ENCODE data around the gene PDLIM5.
"Not testable (repeated sequence)": the region's sequence is repeated elsewhere in the genome, so short reads cannot be mapped to it uniquely, and the experiment has no call there.

PDLIM5 gene

DNA sequence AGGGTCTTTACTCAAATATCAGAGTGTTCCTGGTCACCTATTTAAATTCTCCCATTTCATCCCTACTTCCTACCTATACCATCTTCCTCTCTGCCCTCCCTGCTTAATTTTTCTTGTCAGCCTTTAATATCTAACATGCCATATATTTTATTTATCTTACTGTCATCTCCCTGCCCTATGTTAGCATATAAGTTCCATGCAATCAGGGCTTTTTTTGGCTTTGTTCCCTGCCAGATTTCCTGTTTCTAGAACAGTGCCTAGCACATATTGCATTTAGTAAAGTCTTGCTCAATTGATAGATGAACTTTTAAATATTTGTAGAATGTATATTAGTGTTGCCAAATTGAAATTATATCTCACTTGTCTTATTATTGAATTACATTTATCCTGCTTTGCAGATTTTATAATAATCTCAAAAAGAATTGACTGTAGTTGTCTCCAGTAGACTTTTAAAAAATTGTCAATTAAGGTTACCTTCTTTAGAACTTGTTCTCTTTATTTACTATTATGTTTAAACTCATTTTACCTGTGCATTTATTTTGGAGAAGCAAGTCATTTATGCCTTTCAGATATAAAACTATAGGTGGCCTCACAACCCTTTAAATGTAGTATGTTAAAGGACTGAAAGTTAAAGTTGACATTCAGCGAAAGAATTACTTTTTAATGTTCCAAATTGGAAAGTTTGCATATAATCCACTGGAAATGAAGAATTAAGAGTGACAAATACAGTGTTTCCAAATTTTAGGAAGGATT, 197.8 kb downstream of the PDLIM5 start:
- Histone ChIP-seq H3K36me3 (ENCODE audit: control insufficient read depth, insufficient read depth, low read length) (no peaks in the 10 kb centered on the region), H3K4me1 (ENCODE audit: control insufficient read depth, insufficient read depth, low read length) (no peaks in the 10 kb centered on the region), H3K27ac (ENCODE audit: low read depth, low read length) (no peak overlapping the region), H3K9ac (ENCODE audit: low read length) (no peak overlapping the region), H3K4me3 (ENCODE audit: low read length) (no peak overlapping the region), H3K27me3 (ENCODE audit: control insufficient read depth, insufficient read depth, low read length) (no peaks in the 10 kb centered on the region)

GRCh38 chr4:94650134-94650495, 198.4 kb downstream of the PDLIM5 start:
- Histone ChIP-seq H3K36me3 (ENCODE audit: control insufficient read depth, insufficient read depth, low read length) (no peaks in the 10 kb centered on the region), H3K4me1 (ENCODE audit: control insufficient read depth, insufficient read depth, low read length) (no peaks in the 10 kb centered on the region), H3K4me3 (ENCODE audit: low read length) (no peak overlapping the region), H3K9ac (ENCODE audit: low read length) (no peak overlapping the region), H3K27me3 (ENCODE audit: control insufficient read depth, insufficient read depth, low read length) (no peaks in the 10 kb centered on the region), H3K27ac (ENCODE audit: low read depth, low read length) (no peak overlapping the region)

GRCh38 chr4:94650690-94651089, 198.9 kb downstream of the PDLIM5 start:
- H3K9ac ChIP-seq (ENCODE audit: low read length) = no peak overlapping the region
- H3K4me1 ChIP-seq (ENCODE audit: control insufficient read depth, insufficient read depth, low read length) = no peaks in the 10 kb centered on the region
- H3K27ac ChIP-seq (ENCODE audit: low read depth, low read length) = no peak overlapping the region
- no peak overlapping the region for H3K4me3 ChIP-seq (ENCODE audit: low read length)
- no peaks in the 10 kb centered on the region for H3K27me3 ChIP-seq (ENCODE audit: control insufficient read depth, insufficient read depth, low read length)
- no peaks in the 10 kb centered on the region for H3K36me3 ChIP-seq (ENCODE audit: control insufficient read depth, insufficient read depth, low read length)

- H3K36me3 ChIP-seq (ENCODE audit: control insufficient read depth, insufficient read depth, low read length) = no peaks in the 10 kb centered on the region
Observed at GRCh38 chr4:94653095-94653649, 201.4 kb downstream of the PDLIM5 start.

GRCh38 chr4:94653984-94654609, 202.4 kb downstream of the PDLIM5 start:
- Histone ChIP-seq H3K27ac (ENCODE audit: low read depth, low read length) (no peak overlapping the region), H3K4me3 (ENCODE audit: low read length) (no peak overlapping the region), H3K36me3 (ENCODE audit: control insufficient read depth, insufficient read depth, low read length) (no peaks in the 10 kb centered on the region), H3K27me3 (ENCODE audit: control insufficient read depth, insufficient read depth, low read length) (no peaks in the 10 kb centered on the region), H3K4me1 (ENCODE audit: control insufficient read depth, insufficient read depth, low read length) (no peaks in the 10 kb centered on the region), H3K9ac (ENCODE audit: low read length) (no peak overlapping the region)

More at GRCh38 chr4:94653095-94653649, 201.4 kb downstream of the PDLIM5 start:
- Histone ChIP-seq H3K9ac (ENCODE audit: low read length) (no peak overlapping the region), H3K4me1 (ENCODE audit: control insufficient read depth, insufficient read depth, low read length) (no peaks in the 10 kb centered on the region), H3K4me3 (ENCODE audit: low read length) (no peak overlapping the region), H3K27me3 (ENCODE audit: control insufficient read depth, insufficient read depth, low read length) (no peaks in the 10 kb centered on the region), H3K27ac (ENCODE audit: low read depth, low read length) (no peak overlapping the region)

- no peaks in the 10 kb centered on the region for H3K27me3 ChIP-seq (ENCODE audit: control insufficient read depth, insufficient read depth, low read length)
- H3K27ac ChIP-seq (ENCODE audit: low read depth, low read length) = no peak overlapping the region
Observed at GRCh38 chr4:94654714-94655113, 203.0 kb downstream of the PDLIM5 start.

DNA sequence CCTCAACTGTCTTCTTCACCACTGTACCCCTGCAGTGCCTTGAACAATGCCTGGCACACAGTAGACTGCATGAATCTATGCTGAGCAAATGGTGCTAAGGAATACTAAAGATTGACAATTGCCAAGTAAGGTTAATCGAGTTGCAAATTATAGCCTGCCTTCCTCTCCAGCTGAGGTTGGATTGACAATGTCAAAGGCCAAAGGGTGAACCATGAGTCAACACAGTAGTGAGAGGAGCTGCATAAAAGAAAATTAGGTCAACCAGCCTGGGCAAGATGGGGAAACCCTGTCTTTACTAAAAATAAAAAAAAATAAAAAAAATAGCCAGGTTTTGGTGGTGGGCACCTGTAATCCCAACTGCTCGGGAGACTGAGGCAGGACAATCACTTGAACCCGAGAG, 208.9 kb downstream of the PDLIM5 start:
- Histone ChIP-seq H3K27ac (ENCODE audit: low read depth, low read length) (no peak overlapping the region), H3K4me1 (ENCODE audit: control insufficient read depth, insufficient read depth, low read length) (no peaks in the 10 kb centered on the region), H3K9ac (ENCODE audit: low read length) (no peak overlapping the region), H3K4me3 (ENCODE audit: low read length) (no peak overlapping the region), H3K27me3 (ENCODE audit: control insufficient read depth, insufficient read depth, low read length) (no peaks in the 10 kb centered on the region), H3K36me3 (ENCODE audit: control insufficient read depth, insufficient read depth, low read length) (peaks cover 3% of the 10 kb centered on the region)

More at GRCh38 chr4:94654714-94655113, 203.0 kb downstream of the PDLIM5 start:
- Histone ChIP-seq H3K4me1 (ENCODE audit: control insufficient read depth, insufficient read depth, low read length) (no peaks in the 10 kb centered on the region), H3K4me3 (ENCODE audit: low read length) (no peak overlapping the region), H3K36me3 (ENCODE audit: control insufficient read depth, insufficient read depth, low read length) (no peaks in the 10 kb centered on the region), H3K9ac (ENCODE audit: low read length) (no peak overlapping the region)

GRCh38 chr4:94665021-94665420, 213.3 kb downstream of the PDLIM5 start:
- H3K27ac ChIP-seq (ENCODE audit: low read depth, low read length); H3K4me1 ChIP-seq (ENCODE audit: control insufficient read depth, insufficient read depth, low read length); H3K9ac ChIP-seq (ENCODE audit: low read length); H3K4me3 ChIP-seq (ENCODE audit: low read length); H3K27me3 ChIP-seq (ENCODE audit: control insufficient read depth, insufficient read depth, low read length); H3K36me3 ChIP-seq (ENCODE audit: control insufficient read depth, insufficient read depth, low read length): not testable (repeated sequence)

DNA sequence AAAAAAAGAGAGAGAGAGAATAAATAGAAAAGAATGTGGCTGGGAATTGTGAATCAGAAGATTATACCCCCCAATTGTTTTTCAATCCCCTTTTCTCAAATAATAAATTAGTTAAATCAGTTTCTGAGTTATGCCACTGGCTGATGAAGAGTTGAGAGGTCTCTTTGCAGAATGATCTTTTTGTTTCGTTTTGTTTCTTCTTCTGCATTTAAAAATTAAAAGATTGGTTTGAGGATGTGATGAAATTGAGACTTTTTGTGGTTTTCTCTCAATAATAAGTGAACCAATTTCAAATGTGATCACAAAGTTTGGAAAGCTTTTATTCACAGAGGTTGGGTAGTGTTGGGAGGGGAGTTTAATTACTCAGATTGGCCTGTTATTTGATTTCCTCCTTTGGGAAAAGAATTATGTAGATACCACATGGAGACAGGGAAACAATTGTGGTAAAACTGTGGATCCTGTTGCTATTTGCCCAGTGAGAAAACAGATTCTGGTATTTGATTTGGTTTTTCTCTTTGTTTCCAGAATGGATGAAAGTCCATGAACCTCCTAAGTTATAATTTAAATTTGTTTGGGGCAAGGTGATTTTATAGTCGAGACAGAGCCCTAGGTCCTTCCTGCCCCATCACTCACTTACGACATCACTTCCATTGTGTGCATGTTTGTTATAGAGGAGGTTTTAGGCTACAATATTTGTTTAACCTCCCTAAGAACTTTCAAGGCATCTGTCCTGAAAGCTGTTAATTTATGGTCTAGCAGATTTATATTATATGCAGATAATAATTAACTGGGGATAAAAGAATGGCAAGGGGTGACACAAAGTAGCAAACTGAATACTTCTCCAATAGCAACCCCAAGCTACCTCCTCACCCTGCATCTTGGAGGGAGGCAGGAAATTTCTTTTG, 214.0 kb downstream of the PDLIM5 start:
- H3K4me3 ChIP-seq (ENCODE audit: low read length) = no peak overlapping the region
- H3K36me3 ChIP-seq (ENCODE audit: control insufficient read depth, insufficient read depth, low read length) = peaks cover 3% of the 10 kb centered on the region

DNA sequence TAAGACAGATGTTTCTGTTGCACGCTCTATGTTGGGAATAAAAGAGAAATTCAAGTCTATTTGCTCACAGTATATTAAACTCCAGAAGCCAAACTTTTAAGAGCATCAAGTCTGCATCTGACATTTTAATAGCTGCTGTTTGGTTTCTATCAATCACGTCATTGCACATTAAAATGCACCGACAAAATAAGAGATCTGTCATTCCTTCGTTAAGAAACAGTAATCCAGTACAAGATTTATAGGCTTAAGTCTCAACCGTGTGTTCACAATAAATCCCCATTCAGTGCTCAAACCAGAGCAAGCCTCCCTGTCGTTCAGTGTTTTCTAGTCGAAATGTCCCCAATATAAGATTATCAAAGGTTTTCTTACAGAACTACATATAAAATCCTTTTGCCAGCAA, 217.0 kb downstream of the PDLIM5 start:
- H3K27me3 ChIP-seq (ENCODE audit: control insufficient read depth, insufficient read depth, low read length) = no peaks in the 10 kb centered on the region
- H3K4me1 ChIP-seq (ENCODE audit: control insufficient read depth, insufficient read depth, low read length) = no peaks in the 10 kb centered on the region
- no peak overlapping the region for H3K27ac ChIP-seq (ENCODE audit: low read depth, low read length)
- peaks cover 1% of the 10 kb centered on the region for H3K36me3 ChIP-seq (ENCODE audit: control insufficient read depth, insufficient read depth, low read length)
- no peak overlapping the region for H3K9ac ChIP-seq (ENCODE audit: low read length)
- no peak overlapping the region for H3K4me3 ChIP-seq (ENCODE audit: low read length)

More for the DNA sequence above, 214.0 kb downstream of the PDLIM5 start:
- Histone ChIP-seq H3K4me1 (ENCODE audit: control insufficient read depth, insufficient read depth, low read length) (no peaks in the 10 kb centered on the region), H3K27me3 (ENCODE audit: control insufficient read depth, insufficient read depth, low read length) (no peaks in the 10 kb centered on the region), H3K9ac (ENCODE audit: low read length) (no peak overlapping the region), H3K27ac (ENCODE audit: low read depth, low read length) (no peak overlapping the region)

DNA sequence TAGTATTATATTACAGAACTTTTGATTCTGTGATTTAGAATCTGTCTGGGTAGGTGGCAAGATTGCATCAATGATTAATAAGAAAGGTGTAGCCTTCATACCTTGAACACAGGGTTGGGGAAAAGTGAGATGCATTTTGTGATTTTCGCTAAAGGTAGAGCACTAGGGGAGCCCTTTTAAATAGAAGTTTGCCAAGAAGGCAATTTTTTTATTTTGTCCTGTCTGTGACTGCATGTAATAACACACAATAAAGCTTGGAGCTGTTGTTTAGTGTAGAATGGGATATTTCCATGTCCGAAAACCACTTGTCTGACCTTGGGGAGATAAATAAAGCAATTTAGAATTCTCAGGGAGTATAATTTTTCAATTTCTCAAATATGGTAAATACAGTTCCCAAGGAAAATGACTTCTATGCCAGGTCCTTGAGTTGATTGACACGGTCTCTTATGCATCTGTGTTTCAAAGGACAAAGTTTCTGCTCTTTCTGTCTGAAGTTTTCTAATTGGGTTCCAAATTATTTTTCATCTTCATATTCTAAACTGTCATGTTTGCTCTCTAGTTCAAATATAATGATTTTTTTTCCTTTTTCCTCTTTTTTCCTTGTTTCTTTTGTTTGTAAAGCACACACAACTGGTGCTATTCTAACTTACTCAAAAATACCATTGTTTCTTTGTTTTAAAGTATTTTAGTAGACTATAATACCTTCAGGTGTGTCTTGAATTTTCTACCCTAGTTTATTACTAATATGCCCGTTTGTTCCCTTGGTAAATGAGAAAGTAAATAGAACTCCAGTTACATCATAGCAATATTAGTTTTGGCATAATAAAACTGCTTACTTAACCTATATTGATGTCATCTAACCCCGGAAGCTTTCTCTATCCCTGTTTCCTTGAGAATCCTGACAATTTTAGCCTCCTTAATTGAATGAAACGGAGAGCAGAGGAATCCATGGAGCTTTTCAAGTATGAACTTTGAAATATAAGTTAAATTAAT, 218.2 kb downstream of the PDLIM5 start:
- Histone ChIP-seq H3K27ac (ENCODE audit: low read depth, low read length) (no peak overlapping the region), H3K4me3 (ENCODE audit: low read length) (no peak overlapping the region), H3K9ac (ENCODE audit: low read length) (no peak overlapping the region)

More for the DNA sequence above, 218.2 kb downstream of the PDLIM5 start:
- Histone ChIP-seq H3K36me3 (ENCODE audit: control insufficient read depth, insufficient read depth, low read length) (no peaks in the 10 kb centered on the region), H3K4me1 (ENCODE audit: control insufficient read depth, insufficient read depth, low read length) (no peaks in the 10 kb centered on the region), H3K27me3 (ENCODE audit: control insufficient read depth, insufficient read depth, low read length) (no peaks in the 10 kb centered on the region)
